ENCODE results near the gene ALAS1. TPM values are rescaled to one million over a fixed set of nuclear protein-coding genes. Genes with fewer than 3 reads are reported as not detected.

The ALAS1 gene
- total and polyA plus RNA-seq, 9 of the 15 experiments (the other 6 are each of a cell fraction or from before 2014, with no cell fraction given) = 21.4 to 49.5 (median 34.4) TPM

GRCh38 chr3:52245322-52246263, 47.6 kb downstream of the ALAS1 start, which contains the start of gene PPM1M (continued):
- no peak for TF ChIP-seq GMEB1 (CRISPR knock-in tag; IDR thresholded peaks at IDR 0.05)
- TF ChIP-seq SRSF9 (IDR thresholded peaks at IDR 0.05; ENCODE audit: borderline replicate concordance, low read depth, low read length) = no peak
- no peak for TF ChIP-seq ZNF436 (CRISPR knock-in tag; IDR thresholded peaks at IDR 0.05)
- TF ChIP-seq CREB5 (CRISPR knock-in tag; IDR thresholded peaks at IDR 0.05) = no peak
- TF ChIP-seq, protein P1, sequence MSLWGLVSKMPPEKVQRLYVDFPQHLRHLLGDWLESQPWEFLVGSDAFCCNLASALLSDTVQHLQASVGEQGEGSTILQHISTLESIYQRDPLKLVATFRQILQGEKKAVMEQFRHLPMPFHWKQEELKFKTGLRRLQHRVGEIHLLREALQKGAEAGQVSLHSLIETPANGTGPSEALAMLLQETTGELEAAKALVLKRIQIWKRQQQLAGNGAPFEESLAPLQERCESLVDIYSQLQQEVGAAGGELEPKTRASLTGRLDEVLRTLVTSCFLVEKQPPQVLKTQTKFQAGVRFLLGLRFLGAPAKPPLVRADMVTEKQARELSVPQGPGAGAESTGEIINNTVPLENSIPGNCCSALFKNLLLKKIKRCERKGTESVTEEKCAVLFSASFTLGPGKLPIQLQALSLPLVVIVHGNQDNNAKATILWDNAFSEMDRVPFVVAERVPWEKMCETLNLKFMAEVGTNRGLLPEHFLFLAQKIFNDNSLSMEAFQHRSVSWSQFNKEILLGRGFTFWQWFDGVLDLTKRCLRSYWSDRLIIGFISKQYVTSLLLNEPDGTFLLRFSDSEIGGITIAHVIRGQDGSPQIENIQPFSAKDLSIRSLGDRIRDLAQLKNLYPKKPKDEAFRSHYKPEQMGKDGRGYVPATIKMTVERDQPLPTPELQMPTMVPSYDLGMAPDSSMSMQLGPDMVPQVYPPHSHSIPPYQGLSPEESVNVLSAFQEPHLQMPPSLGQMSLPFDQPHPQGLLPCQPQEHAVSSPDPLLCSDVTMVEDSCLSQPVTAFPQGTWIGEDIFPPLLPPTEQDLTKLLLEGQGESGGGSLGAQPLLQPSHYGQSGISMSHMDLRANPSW (CRISPR knock-in tag; IDR thresholded peaks at IDR 0.05) = no peak
- no peak for TF ChIP-seq RFX1 (IDR thresholded peaks at IDR 0.05)
- no peak for TF ChIP-seq MED1 (CRISPR knock-in tag; IDR thresholded peaks at IDR 0.05; ENCODE audit: borderline replicate concordance)
- no peak for TF ChIP-seq MAFG (tag; conservative IDR thresholded peaks at IDR 0.05)
- no peak for TF ChIP-seq EHMT2 (IDR thresholded peaks at IDR 0.05)
- no peak for TF ChIP-seq PRDM10 (IDR thresholded peaks at IDR 0.05; ENCODE audit: partially characterized antibody)
- TF ChIP-seq TEAD4 (IDR thresholded peaks at IDR 0.05; ENCODE audit: low read length) = peak; percentile 12; the same call in 1 of the 2 replicates
- no peak for TF ChIP-seq TEAD4 (CRISPR knock-in tag; IDR thresholded peaks at IDR 0.05; ENCODE audit: borderline replicate concordance)
- no peak for TF ChIP-seq ETV1 (tag; conservative IDR thresholded peaks at IDR 0.05; ENCODE audit: low read depth)
- TF ChIP-seq ZNF695 (CRISPR knock-in tag; IDR thresholded peaks at IDR 0.05) = no peak
- TF ChIP-seq POLR3G (IDR thresholded peaks at IDR 0.05; ENCODE audit: extremely low read depth, insufficient read length, insufficient replicate concordance) = no peak
- no peak for TF ChIP-seq E2F3 (CRISPR knock-in tag; IDR thresholded peaks at IDR 0.05)

Data from K562 (cell line).